ENCODE results near the gene MYO10.

Gene MYO10

DNA sequence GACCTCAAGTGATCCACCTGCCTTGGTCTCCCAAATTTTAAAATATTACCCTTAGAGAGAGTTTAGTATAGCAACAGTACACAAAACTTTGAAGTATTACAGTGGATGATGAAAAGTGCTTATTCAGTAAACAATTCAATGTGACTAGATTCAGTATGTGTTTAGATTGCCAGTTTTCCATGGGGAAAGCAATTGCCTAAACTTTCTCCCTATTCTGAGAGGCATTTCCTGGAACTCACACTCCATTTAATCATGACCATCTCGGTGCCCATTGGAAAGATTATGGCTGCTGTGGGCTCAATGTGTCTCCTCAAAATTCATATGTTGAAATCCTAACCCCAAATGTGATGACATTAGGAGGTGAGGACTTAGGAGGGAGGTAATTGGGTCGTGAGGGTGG lies 38.9 kb upstream of the MYO10 start:
- TF ChIP-seq OSR1 (CRISPR knock-in tag; IDR thresholded peaks at IDR 0.05) (no peak), TCF4 (CRISPR knock-in tag; IDR thresholded peaks at IDR 0.05; ENCODE audit: borderline replicate concordance) (no peak), ZNF8 (CRISPR knock-in tag; IDR thresholded peaks at IDR 0.05) (no peak), ZFP30 (CRISPR knock-in tag; IDR thresholded peaks at IDR 0.05) (no peak), PPARA (CRISPR knock-in tag; IDR thresholded peaks at IDR 0.05; ENCODE audit: borderline replicate concordance) (no peak), ESRRG (CRISPR knock-in tag; IDR thresholded peaks at IDR 0.05) (no peak), ZFP3 (CRISPR knock-in tag; IDR thresholded peaks at IDR 0.05) (no peak), ZNF565 (CRISPR knock-in tag; conservative IDR thresholded peaks at IDR 0.05; ENCODE audit: low read depth) (no peak), BACH2 (CRISPR knock-in tag; IDR thresholded peaks at IDR 0.05; ENCODE audit: borderline replicate concordance) (no peak), ISL1 (CRISPR knock-in tag; IDR thresholded peaks at IDR 0.05) (no peak), SNAI2 (CRISPR knock-in tag; IDR thresholded peaks at IDR 0.05) (no peak), GLIS3 (CRISPR knock-in tag; IDR thresholded peaks at IDR 0.05) (no peak), TOX (CRISPR knock-in tag; IDR thresholded peaks at IDR 0.05; ENCODE audit: borderline replicate concordance) (no peak), ARNTL (CRISPR knock-in tag; IDR thresholded peaks at IDR 0.05; ENCODE audit: borderline replicate concordance, low read depth) (no peak), CSDC2 (CRISPR knock-in tag; IDR thresholded peaks at IDR 0.05) (no peak)
- TF ChIP-seq, protein P1, sequence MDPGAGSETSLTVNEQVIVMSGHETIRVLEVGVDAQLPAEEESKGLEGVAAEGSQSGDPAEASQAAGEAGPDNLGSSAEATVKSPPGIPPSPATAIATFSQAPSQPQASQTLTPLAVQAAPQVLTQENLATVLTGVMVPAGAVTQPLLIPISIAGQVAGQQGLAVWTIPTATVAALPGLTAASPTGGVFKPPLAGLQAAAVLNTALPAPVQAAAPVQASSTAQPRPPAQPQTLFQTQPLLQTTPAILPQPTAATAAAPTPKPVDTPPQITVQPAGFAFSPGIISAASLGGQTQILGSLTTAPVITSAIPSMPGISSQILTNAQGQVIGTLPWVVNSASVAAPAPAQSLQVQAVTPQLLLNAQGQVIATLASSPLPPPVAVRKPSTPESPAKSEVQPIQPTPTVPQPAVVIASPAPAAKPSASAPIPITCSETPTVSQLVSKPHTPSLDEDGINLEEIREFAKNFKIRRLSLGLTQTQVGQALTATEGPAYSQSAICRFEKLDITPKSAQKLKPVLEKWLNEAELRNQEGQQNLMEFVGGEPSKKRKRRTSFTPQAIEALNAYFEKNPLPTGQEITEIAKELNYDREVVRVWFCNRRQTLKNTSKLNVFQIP (CRISPR knock-in tag; IDR thresholded peaks at IDR 0.05; ENCODE audit: borderline replicate concordance, low read depth), result no peak
- TF ChIP-seq, protein P2, sequence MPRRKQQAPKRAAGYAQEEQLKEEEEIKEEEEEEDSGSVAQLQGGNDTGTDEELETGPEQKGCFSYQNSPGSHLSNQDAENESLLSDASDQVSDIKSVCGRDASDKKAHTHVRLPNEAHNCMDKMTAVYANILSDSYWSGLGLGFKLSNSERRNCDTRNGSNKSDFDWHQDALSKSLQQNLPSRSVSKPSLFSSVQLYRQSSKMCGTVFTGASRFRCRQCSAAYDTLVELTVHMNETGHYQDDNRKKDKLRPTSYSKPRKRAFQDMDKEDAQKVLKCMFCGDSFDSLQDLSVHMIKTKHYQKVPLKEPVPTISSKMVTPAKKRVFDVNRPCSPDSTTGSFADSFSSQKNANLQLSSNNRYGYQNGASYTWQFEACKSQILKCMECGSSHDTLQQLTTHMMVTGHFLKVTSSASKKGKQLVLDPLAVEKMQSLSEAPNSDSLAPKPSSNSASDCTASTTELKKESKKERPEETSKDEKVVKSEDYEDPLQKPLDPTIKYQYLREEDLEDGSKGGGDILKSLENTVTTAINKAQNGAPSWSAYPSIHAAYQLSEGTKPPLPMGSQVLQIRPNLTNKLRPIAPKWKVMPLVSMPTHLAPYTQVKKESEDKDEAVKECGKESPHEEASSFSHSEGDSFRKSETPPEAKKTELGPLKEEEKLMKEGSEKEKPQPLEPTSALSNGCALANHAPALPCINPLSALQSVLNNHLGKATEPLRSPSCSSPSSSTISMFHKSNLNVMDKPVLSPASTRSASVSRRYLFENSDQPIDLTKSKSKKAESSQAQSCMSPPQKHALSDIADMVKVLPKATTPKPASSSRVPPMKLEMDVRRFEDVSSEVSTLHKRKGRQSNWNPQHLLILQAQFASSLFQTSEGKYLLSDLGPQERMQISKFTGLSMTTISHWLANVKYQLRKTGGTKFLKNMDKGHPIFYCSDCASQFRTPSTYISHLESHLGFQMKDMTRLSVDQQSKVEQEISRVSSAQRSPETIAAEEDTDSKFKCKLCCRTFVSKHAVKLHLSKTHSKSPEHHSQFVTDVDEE (CRISPR knock-in tag; IDR thresholded peaks at IDR 0.05), result no peak
- TF ChIP-seq, protein P3, sequence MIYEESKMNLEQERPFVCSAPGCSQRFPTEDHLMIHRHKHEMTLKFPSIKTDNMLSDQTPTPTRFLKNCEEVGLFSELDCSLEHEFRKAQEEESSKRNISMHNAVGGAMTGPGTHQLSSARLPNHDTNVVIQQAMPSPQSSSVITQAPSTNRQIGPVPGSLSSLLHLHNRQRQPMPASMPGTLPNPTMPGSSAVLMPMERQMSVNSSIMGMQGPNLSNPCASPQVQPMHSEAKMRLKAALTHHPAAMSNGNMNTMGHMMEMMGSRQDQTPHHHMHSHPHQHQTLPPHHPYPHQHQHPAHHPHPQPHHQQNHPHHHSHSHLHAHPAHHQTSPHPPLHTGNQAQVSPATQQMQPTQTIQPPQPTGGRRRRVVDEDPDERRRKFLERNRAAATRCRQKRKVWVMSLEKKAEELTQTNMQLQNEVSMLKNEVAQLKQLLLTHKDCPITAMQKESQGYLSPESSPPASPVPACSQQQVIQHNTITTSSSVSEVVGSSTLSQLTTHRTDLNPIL (CRISPR knock-in tag; IDR thresholded peaks at IDR 0.05; ENCODE audit: low read depth), result no peak

DNA sequence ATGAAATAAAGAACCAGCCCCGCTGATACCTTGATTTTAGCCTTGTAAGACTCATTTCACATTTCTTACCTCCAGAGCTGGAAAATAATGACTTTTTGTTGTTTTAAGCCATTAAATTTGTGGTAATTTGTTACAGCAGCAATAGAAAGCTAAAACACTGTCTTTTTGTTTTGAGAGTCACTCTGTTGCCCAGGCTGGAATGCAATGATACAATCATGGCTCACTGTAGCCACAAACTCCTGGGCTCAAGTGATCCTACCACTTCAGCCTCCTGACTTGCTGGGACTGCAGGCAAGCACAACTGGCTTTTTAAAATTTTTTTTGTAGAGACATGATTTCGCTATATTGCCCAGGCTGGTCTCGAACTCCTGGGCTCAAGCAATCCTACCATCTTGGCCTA lies 34.7 kb upstream of the MYO10 start:
- ATAC-seq, result no peak
- TF ChIP-seq ZC3H10 (CRISPR knock-in tag; IDR thresholded peaks at IDR 0.05) (no peak), ZNF8 (CRISPR knock-in tag; IDR thresholded peaks at IDR 0.05) (no peak), GLIS3 (CRISPR knock-in tag; IDR thresholded peaks at IDR 0.05) (no peak), ZFP30 (CRISPR knock-in tag; IDR thresholded peaks at IDR 0.05) (no peak), ZNF70 (CRISPR knock-in tag; IDR thresholded peaks at IDR 0.05) (no peak), ESRRG (CRISPR knock-in tag; IDR thresholded peaks at IDR 0.05) (no peak), RARB (CRISPR knock-in tag; IDR thresholded peaks at IDR 0.05) (no peak), ZNF565 (CRISPR knock-in tag; conservative IDR thresholded peaks at IDR 0.05; ENCODE audit: low read depth) (no peak), ISL1 (CRISPR knock-in tag; IDR thresholded peaks at IDR 0.05) (no peak), OSR1 (CRISPR knock-in tag; IDR thresholded peaks at IDR 0.05) (no peak), ARNTL (CRISPR knock-in tag; IDR thresholded peaks at IDR 0.05; ENCODE audit: borderline replicate concordance, low read depth) (no peak), TOX (CRISPR knock-in tag; IDR thresholded peaks at IDR 0.05; ENCODE audit: borderline replicate concordance) (no peak)
- TF ChIP-seq, protein P4, sequence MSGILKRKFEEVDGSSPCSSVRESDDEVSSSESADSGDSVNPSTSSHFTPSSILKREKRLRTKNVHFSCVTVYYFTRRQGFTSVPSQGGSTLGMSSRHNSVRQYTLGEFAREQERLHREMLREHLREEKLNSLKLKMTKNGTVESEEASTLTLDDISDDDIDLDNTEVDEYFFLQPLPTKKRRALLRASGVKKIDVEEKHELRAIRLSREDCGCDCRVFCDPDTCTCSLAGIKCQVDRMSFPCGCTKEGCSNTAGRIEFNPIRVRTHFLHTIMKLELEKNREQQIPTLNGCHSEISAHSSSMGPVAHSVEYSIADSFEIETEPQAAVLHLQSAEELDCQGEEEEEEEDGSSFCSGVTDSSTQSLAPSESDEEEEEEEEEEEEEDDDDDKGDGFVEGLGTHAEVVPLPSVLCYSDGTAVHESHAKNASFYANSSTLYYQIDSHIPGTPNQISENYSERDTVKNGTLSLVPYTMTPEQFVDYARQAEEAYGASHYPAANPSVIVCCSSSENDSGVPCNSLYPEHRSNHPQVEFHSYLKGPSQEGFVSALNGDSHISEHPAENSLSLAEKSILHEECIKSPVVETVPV (CRISPR knock-in tag; IDR thresholded peaks at IDR 0.05), result no peak
- TF ChIP-seq, protein P5, sequence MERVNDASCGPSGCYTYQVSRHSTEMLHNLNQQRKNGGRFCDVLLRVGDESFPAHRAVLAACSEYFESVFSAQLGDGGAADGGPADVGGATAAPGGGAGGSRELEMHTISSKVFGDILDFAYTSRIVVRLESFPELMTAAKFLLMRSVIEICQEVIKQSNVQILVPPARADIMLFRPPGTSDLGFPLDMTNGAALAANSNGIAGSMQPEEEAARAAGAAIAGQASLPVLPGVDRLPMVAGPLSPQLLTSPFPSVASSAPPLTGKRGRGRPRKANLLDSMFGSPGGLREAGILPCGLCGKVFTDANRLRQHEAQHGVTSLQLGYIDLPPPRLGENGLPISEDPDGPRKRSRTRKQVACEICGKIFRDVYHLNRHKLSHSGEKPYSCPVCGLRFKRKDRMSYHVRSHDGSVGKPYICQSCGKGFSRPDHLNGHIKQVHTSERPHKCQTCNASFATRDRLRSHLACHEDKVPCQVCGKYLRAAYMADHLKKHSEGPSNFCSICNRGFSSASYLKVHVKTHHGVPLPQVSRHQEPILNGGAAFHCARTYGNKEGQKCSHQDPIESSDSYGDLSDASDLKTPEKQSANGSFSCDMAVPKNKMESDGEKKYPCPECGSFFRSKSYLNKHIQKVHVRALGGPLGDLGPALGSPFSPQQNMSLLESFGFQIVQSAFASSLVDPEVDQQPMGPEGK (CRISPR knock-in tag; IDR thresholded peaks at IDR 0.05; ENCODE audit: borderline replicate concordance), result no peak
- TF ChIP-seq, protein P1 (CRISPR knock-in tag; IDR thresholded peaks at IDR 0.05; ENCODE audit: borderline replicate concordance, low read depth), result no peak
- TF ChIP-seq, protein P2 (CRISPR knock-in tag; IDR thresholded peaks at IDR 0.05), result no peak

More for the DNA sequence above, 38.9 kb upstream of the MYO10 start:
- no peak for ATAC-seq
